HG03066 (cell line): ENCODE results near the gene TMEM168.
"Not testable (repeated sequence)": the region's sequence is repeated elsewhere in the genome, so short reads cannot be mapped to it uniquely, and the experiment has no call there.

Source experiments
- ATAC-seq: cut with Tn5 transposase; IDR thresholded peaks from one replicate; pipeline ENCODE4 v1.9.1; 2021; ENCODE audit warnings: low read depth; ENCODE audit not compliant: unreplicated experiment

TMEM168 gene

DNA sequence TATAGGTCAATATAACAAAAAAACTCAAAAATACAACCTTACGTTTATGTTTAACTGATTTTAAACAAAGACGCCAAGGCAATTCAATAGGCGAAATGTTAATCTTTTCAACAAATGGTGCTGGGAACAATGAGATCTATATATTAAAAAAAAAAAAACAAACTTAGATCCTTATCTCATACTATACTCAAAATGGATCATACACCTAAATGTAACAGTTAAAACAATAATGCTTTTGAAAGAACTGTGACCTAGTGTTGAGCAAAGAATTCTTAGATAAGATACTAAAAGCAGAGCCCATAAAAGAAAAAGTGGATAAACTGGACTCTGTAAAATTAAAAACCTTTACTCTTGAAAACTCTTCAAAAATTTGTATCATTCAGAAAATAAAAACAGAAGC, 8.6 kb downstream of the TMEM168 start:
- no peak for ATAC-seq

DNA sequence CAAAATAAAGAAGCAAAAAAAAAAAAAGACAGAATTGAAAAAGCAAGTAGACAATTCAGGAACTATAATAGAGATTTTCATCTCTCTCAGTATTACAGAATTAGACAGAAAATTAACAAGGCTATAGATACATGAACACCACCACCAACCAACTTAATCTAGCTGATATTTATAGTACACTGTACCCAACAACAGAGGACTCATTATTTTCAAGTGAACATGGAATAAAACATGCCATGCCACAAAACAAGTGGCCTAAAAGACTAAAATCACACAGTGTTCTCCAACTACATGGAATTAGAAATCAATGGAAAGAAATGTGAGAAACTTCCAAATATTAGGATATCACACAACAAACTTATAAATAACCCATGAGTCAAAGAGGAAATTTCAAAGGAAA, 9.1 kb downstream of the TMEM168 start:
- ATAC-seq, result no peak

DNA sequence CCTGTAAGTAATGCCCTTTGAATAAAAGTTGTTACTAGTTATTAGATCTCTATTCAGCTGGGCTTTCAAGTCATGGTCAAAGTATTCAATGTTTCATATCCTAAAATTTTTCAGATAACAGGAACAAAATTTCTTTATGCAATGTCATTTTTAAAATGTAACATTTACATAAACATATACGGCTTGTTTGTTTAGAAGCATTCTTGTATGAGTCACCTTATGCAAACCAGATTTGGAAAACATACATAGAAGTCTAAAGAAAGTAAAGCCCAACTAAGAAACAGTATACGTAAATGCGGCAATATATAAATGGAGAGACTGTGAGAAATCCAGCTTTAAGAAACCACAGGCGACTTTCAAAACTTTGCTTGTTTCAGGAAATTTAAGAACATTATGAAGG, 10.5 kb downstream of the TMEM168 start:
- no peak for ATAC-seq

DNA sequence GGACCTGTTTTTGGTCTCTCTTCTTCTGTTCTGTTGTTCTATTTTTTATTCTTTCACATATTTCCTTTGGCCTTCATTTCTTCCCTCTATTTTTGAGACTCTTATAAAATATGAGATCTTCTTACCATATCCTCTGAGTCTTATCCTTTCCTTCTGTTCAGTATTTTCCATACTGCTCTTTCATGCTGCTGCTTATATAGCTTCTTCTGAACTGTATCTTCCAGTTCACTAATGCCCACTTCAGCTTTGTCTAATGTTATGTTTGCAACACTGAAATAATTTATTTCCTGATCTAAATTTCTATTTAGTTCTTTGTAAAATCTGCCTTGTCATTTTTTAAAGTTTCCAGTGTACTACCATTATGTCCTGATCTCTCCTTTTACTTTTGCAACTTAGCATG, 12.8 kb downstream of the TMEM168 start:
- ATAC-seq, result no peak

DNA sequence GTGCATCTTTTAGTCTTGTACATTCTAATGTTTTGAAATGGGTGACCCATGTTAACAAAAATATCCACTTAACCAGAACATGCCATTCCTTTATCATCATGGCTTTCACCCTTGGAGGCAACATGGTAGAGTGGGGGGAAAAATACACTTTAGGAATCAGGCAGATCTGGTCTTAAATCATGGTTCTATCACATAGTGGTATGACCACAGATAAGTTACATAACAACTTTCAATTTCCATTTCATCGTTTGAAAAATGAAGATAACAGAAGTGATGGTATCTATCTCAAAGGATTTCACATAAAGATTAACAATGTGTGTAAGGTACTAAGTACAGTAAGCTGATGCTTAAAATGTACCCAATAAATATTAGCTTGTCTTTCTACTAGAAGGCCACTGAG, 19.0 kb downstream of the TMEM168 start:
- ATAC-seq, result no peak

DNA sequence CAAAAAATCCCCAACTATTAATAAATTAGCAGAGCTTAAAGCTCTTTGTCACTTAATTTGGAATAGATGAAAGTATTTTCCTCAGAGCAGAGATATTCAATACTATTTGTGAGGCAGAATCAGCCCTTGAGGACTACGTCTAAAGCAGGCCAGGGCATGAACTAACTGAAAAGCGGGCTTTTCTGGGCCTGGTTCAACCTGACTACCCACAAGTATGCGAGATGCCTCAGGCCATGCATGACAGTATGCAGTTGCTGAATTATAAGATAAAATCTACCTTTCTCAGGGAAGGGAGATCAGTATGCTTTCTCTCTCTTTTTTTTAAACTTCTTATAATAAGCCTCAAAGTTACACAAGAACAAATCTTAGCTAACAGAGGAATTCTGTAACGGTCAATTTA, 20.1 kb downstream of the TMEM168 start:
- no peak for ATAC-seq

DNA sequence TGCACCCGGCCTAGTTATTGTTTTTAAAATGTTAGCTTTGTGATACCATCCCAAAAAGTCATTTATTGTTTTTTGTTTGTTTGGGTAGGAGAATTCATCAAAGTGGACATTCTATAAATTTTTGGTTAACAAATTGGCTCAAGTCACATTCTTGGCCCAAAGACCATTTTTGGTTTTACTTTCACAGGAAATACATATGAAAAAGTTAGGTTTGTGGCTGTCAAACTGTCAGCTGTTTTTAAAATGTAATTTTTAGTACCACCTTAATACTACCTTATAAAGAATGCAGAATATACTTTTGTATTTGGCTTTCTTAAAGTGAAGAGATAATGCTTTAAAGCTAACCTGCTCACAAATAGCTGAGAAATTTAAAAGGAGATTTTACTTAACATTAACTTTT, 25.1 kb downstream of the TMEM168 start:
- ATAC-seq, result no peak

DNA sequence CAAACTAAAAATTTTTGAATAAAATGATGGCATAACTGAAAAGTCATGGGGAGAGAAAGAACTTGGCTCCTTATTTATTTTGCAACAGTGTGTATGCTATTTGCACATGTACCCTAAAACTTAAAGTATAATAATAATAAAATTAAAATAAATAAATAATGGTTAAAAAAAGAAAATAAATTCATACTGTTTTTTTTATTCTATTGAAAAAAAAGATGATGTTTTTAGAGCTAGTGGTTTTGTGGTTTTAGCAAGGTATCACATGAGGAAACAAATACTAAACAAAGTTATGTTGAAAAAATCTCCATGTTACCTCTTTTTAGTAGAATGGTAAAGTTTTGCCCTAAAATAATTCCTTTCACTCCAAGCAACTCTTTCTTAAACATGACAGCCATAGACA, 26.2 kb downstream of the TMEM168 start:
- no peak for ATAC-seq

DNA sequence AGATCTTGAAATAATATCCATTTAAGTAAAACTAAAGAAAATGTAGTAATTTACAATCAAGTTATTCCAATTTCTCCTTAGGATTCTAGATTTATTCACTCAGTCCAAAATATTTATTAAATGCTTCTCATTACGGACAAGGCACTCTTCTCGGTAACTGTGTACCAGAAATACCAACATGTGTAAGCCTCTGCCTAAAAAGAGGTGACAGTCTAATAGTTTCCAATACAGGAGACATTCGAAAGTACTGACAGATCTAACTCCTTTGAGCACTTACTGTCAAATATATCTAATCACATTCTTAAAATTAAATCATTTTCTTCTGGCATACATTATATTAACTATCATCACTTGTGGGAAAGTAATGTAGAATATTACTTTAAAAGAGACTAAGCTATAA, 26.9 kb downstream of the TMEM168 start:
- no peak for ATAC-seq

DNA sequence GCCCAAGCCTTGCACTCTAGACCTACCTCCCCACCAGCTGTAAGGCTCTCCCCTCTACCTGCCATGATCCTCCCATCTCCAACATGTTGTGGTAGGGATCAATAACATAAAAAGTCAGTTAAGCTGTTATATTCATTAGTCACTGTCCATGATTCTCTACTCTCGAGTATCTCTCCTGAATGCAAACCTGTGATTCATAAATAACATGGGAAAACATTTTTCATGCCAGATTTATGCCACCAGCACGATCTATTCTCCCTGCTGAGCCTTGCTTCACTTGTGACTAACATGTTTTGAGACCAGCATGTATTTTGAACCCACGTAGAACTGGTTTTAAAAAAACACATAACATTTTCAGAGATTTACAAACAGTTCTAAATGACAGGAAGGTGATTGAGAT, 30.3 kb downstream of the TMEM168 start:
- no peak for ATAC-seq

DNA sequence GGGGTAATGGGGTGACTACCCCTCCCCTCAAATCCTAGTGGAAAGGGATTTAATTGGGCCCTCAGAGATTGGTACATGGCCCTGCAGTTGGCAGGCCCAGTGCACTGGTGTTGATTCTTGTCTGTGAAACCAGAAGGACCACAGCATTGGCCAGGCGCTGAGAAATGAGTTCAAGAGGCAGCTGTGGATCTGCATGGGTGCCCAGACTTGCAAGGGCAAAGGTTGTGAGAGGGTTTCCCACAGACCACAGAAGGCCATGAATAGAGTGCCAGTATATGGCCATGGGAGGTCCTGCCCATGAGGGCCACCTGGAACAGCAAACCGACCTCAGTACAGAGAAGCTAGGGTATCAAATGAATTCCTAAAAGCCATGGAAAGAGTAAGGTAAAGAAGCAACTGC, 32.9 kb downstream of the TMEM168 start:
- ATAC-seq, result no peak

DNA sequence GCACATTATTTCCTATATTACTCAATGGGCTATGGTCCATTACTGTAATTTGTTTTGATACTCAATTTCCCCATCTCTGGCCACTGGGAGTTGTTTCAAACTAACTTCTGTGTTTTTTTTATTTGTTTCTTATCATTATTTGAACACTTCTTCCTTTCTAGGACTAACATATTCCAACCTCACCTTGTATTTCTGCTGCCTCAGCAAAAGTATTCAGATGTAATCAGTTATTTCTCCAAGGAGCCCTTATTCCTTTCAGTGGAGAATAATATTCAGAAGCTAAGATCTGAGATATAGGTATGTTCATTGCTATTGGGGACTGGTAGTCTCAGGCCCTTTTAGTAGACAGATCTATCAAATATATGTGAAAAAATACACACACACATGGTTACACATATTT, 36.9 kb downstream of the TMEM168 start:
- ATAC-seq, result no peak

DNA sequence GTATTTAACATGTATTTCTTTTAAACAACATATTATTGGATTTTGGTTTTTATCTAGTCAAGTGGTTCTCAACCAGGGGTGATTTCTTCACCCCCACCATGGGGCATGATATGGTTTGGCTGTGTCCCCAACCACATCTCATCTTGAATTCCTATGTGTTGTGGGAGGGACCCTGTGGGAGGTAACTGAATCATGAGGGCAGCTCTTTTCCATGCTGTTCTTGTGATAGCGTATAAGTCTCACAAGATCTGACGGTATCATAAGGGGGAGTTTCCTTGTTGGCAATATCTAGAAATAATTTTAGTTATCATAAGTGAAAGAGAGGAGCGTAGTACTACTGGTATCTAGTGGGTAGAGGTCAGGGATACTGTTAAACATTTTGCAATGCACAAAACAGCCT, 37.6 kb downstream of the TMEM168 start:
- no peak for ATAC-seq

DNA sequence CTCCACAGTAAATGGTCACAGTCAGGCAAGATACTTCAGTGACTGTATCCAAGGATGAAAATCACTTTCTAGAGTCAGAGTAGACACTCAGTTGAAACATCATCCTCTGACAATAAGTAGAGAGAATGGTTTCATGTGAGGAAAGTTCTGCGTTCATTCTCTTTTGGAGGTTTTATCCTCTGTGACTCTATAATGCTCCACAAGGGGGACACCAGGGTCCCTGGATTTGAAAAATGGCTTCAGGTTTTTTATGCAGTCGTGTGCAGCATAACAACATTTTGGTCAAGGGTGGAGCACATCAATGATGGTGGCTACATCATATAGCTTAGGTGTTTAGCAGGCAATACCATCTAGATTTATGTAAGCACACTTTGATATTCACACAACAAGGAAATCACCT, 40.4 kb downstream of the TMEM168 start:
- ATAC-seq, result no peak

DNA sequence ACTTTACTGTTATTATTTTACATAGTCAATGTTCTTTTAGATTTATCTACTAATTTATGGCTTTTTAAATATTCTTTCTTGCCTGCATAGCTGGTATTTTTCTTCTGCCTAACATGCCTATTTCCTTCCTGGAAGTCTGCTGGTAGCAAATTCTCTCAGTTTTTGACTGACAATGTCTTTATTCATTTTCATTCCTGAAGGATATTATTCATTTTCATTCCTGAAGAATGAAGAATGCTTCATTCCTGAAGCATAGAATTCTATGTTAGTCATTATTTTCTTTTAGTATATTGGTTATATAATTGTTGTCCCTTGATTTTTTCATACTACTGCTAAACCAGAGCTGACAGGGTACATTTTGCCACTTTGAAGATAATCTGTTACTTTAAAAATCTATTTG, 41.8 kb downstream of the TMEM168 start:
- ATAC-seq, result no peak

DNA sequence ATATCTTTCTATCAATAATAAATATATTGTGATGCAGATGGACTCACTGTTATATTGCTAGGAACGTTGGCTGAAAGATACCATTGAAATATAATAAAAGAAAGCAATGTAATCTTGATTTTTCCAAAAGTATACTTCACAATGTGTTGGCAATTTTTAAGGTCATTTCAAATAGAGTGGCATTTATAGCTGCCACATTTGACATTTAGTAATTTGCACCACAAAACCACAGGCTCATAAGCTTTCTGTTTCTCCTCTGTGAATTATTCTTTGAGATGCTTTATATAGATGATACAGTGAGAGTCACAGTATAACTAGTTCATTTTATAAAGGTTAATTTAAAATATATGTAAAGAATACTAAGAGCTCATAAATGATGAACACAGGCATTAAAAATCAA, 44.6 kb downstream of the TMEM168 start:
- no peak for ATAC-seq

DNA sequence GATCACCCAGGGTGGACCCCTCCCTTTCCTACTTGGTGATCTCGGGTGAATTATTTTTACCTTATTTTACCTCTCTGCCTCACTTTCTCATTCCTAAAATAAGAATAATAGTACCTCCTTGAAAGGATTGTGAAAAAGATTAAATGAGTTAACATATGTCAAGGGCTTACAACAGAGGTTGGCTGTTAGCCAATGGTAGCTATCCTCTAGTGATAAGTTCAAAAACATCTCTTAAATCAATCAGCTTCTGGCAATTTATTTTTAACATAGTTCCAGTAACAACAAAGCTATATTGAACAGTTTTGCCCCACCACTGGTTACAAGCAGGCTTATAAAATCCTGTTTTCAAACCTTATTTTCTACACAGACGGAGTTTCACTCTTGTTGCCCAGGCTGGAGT, 45.4 kb downstream of the TMEM168 start:
- no peak for ATAC-seq

DNA sequence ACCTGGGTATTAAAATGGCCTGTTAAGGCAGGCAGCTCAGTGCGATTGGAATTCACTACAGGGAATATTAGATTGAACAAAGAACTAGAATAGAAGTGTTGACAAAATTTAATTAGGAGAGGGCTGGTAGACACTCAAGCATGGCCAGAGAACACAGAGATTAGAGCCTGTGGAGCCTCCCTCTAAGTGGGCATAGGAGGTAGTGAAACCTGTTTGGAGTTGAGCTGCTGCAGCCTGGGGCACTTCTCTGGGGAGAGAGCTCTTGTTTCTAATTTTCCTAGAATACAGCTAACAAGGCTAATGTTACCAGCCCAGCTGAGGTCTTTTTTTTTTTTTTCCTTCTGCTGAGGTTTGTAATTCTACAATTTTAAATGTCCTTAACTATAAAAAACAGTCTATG, 46.4 kb downstream of the TMEM168 start:
- no peak for ATAC-seq

DNA sequence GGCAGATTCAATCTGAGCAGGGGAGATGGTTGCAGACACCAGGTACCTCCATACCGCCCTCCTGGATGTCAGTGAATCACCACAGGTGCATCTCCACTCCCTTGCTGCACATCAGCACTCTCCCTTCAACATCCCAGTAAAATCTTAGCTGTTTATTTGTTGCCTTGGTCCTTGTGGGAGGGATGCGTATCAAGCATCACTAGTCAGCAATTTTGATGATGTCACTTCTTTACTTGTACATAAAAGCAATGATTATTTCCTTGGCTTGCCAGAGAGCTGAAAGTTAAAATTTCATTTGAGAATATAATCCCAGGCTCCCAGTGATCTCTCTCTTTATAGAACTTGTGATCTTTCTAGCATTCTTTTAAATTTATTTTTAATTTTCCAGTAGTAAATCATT, 49.5 kb downstream of the TMEM168 start:
- no peak for ATAC-seq

DNA sequence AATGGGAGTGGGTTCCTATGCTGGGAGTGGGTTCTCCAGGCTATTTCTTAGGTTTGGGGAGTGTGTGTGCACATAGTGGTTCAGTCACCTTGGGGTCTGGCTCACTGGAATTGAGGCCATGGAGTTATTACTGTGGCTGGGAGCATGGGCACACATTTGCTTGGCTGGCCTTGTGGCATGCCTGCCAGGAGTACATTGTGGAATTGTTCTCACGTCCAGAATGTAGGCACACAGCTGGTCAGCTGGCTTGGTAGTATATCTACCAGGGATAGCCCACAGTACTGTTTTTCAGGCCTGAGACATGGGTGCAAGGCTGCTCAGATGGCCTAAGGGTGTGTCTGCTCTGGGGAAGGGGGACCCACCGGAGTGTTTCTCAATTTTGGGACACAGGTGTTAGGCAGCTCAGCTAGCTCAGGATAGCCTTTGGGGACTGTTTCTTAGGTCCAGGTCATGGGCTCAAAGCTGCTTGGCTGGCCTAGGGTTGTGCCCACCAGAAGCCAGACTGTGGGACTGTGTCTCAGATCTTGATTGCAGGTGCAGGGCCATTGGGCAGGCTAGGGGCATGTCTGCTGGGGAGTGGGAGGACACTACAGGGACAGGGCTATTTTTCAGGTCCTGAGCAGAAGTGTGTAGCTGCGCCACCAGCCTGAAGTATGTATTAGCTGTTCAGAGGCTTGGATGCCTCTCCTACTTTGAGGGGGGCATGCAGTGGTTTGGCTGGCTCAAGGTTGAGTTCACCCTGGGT, 50.6 kb downstream of the TMEM168 start:
- ATAC-seq, result no peak

DNA sequence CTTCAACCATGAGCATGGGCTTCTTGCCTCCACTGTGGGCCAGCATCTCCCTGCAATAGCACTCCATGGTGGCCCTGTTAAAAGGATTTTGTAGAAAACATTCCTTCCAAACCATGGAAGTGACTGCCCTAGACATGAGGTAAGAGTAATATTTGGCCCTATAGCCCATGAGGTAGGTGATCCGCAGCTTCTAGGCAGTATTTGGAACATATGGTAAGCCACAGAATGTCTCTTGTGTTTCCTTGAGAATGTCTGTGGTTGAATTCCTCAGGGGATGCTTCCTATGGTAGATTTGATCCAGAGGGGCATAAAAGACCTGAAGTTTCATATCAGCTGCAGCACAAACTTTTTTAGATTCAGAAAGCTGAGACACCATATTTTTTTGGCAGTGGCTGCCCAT, 54.9 kb downstream of the TMEM168 start:
- no peak for ATAC-seq

DNA sequence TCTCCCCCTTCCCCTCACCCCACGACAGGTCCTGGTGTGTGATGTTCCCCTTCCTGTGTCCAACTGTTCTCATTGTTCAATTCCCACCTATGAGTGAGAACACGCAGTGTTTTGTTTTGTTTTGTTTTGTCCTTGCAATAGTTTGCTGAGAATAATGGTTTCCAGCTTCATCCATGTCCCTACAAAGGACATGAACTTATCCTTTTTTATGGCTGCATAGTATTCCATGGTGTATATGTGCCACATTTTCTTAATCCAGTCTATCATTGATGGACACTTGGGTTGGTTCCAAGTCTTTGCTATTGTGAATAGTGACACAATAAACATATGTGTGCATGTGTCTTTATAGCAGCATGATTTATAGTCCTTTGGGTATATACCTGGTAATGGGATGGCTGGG, 58.9 kb downstream of the TMEM168 start:
- not testable (repeated sequence) for ATAC-seq

DNA sequence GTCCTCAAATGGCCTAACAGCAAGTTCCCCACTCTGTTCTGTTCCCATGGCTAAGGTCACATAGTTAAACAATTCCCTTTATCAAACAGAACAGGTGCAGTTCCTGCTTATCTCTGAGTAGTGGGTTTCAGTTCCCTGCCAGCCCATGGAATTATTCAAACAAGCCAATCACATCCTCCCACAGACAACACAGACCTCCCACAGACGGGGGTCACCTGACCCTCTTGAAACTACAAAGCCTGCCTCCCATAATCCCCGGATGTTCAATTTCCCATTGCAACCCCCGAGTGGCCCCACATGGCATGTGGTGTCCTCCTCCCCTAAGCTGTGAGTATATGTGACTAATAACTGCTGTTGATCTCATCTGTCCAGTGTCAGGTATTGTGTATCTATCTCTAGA, 64.1 kb downstream of the TMEM168 start:
- no peak for ATAC-seq
